K562 (cell line): ENCODE measurements around the gene SLC33A1. TPM values are rescaled to one million over a fixed set of nuclear protein-coding genes. Genes with fewer than 3 reads are reported as not detected.

Source experiments
- TAF7 ChIP-seq: fragments of 450-650 bp; IDR thresholded peaks from 2 replicates; pipeline ENCODE4 v1.6.1; 2016; ENCODE audit warnings: missing genetic modification characterization, missing compliant biosample characterization
- ZBTB9 ChIP-seq: fragments of 450-650 bp; formaldehyde crosslinking; IDR thresholded peaks from 2 replicates; pipeline ENCODE4 v1.4.0; 2020; ENCODE audit warnings: mild to moderate bottlenecking, moderate library complexity
- ZKSCAN1 ChIP-seq: fragments of 150-350 bp; IDR thresholded peaks from 2 replicates; pipeline ENCODE4 v1.6.1; 2016; ENCODE audit warnings: low read depth, low read length
- polyA plus RNA-seq, 8 experiments: library from polyadenylated mRNA; depleted of rRNA in 4 of 8; stranded (reverse) in 5 of 8; unstranded in 3 of 8; fragments of >200 nt; fragmentation: Nextera tagmentation in 2 of 8; fragmentation: Illumina TruSeq in 1 of 8; extraction: Ambion mirVana in 2 of 8; extraction: Trizol in 1 of 8; gene quantifications; 2 replicates each; pipeline versions ENCODE4 v1.2.1 to v1.2.3, GENCODE V29; 2011 to 2014; ENCODE audit warnings: inconsistent platforms in 1 of 8, missing spikeins in 1 of 8
- total RNA-seq, 7 experiments: library from RNA; depleted of rRNA in 6 of 7; stranded (reverse); fragments of >200 nt in 6 of 7; fragmentation: Illumina TruSeq in 2 of 7; extraction: Trizol in 2 of 7; gene quantifications; 2 replicates each; pipeline versions ENCODE4 v1.2.1 to v1.2.3, GENCODE V29; 2011 to 2021; ENCODE audit warnings: low replicate concordance in 1 of 7
- TF ChIP-seq, protein P1 (sequence below): sonication (generic); formaldehyde crosslinking; IDR thresholded peaks from 2 replicates; pipeline ENCODE4 v1.8.0; 2023; ENCODE audit warnings: mild to moderate bottlenecking, missing genetic modification reagents

The SLC33A1 gene
- total and polyA plus RNA-seq, 9 of the 15 experiments (the other 6 are each of a cell fraction or from before 2014, with no cell fraction given), result 6.2 to 26.8 (median 19.6) TPM

DNA sequence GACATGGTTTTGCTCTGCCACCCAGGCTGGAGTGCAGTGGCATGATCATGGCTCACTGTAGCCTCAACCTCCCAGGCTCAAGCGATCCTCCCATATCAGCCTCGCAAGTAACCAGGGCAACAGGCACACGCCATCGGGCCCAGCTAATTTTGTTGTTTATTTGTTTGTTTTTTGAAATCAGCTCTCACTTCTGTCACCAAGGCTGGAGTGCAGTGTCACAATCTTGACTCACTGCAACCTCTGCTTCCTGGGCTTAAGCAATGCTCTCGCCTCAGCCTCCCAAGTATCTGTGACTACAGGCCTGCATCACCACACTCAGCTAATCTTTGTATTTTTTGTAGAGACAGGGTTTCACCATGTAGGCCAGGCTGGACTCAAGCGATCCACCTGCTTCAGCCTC is 83.1 kb downstream of the SLC33A1 start (continued):
- no peak for TF ChIP-seq ZBTB9
- no peak for TF ChIP-seq ZKSCAN1
- no peak for TF ChIP-seq TAF7 (tag)
- TF ChIP-seq, protein P1, sequence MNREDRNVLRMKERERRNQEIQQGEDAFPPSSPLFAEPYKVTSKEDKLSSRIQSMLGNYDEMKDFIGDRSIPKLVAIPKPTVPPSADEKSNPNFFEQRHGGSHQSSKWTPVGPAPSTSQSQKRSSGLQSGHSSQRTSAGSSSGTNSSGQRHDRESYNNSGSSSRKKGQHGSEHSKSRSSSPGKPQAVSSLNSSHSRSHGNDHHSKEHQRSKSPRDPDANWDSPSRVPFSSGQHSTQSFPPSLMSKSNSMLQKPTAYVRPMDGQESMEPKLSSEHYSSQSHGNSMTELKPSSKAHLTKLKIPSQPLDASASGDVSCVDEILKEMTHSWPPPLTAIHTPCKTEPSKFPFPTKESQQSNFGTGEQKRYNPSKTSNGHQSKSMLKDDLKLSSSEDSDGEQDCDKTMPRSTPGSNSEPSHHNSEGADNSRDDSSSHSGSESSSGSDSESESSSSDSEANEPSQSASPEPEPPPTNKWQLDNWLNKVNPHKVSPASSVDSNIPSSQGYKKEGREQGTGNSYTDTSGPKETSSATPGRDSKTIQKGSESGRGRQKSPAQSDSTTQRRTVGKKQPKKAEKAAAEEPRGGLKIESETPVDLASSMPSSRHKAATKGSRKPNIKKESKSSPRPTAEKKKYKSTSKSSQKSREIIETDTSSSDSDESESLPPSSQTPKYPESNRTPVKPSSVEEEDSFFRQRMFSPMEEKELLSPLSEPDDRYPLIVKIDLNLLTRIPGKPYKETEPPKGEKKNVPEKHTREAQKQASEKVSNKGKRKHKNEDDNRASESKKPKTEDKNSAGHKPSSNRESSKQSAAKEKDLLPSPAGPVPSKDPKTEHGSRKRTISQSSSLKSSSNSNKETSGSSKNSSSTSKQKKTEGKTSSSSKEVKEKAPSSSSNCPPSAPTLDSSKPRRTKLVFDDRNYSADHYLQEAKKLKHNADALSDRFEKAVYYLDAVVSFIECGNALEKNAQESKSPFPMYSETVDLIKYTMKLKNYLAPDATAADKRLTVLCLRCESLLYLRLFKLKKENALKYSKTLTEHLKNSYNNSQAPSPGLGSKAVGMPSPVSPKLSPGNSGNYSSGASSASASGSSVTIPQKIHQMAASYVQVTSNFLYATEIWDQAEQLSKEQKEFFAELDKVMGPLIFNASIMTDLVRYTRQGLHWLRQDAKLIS (CRISPR knock-in tag), result no peak

Other genes with a start within 250 kb of the SLC33A1 start
- 0.18 and 0.49 TPM in 2 replicates for gene PLCH1, start 109.4 kb downstream of the SLC33A1 start, total RNA-seq (2014; rRNA removed)
- 0.44 and 0.61 TPM in 2 replicates for gene PLCH1, start 109.4 kb downstream of the SLC33A1 start, total RNA-seq (2014; rRNA removed; fragmentation: Illumina TruSeq; extraction: Trizol)
- 0.40 and 0.49 TPM in 2 replicates for gene PLCH1, start 109.4 kb downstream of the SLC33A1 start, total RNA-seq (2015; rRNA removed; fragmentation: Illumina TruSeq; extraction: Trizol)
- gene PLCH1, start 109.4 kb downstream of the SLC33A1 start, total RNA-seq (2021), result 0.42 and 0.53 TPM in 2 replicates
- 0.43 and 0.50 TPM in 2 replicates for gene PLCH1, start 109.4 kb downstream of the SLC33A1 start, polyA plus RNA-seq (2011; rRNA removed)
- 0.36 and 0.62 TPM in 2 replicates for gene PLCH1, start 109.4 kb downstream of the SLC33A1 start, polyA plus RNA-seq (2014; fragmentation: Illumina TruSeq; extraction: Trizol)
- gene PLCH1, start 109.4 kb downstream of the SLC33A1 start, polyA plus RNA-seq (2014; fragmentation: Nextera tagmentation; extraction: Ambion mirVana), result under 1 TPM; 0.17 to 0.21 TPM
- 0.28 and 0.37 TPM in 2 replicates for gene PLCH1, start 109.4 kb downstream of the SLC33A1 start, polyA plus RNA-seq (2014; rRNA removed)
- gene C3orf33, start 48.1 kb downstream of the SLC33A1 start, total RNA-seq (2014; rRNA removed), result 5.7 TPM in 2 replicates
- 10.2 and 12.0 TPM in 2 replicates for gene C3orf33, start 48.1 kb downstream of the SLC33A1 start, total RNA-seq (2014; rRNA removed; fragmentation: Illumina TruSeq; extraction: Trizol)
- gene C3orf33, start 48.1 kb downstream of the SLC33A1 start, total RNA-seq (2015; rRNA removed; fragmentation: Illumina TruSeq; extraction: Trizol), result 4.9 and 5.7 TPM in 2 replicates
- gene C3orf33, start 48.1 kb downstream of the SLC33A1 start, total RNA-seq (2021), result 5.0 and 5.3 TPM in 2 replicates
- 6.2 and 6.8 TPM in 2 replicates for gene C3orf33, start 48.1 kb downstream of the SLC33A1 start, polyA plus RNA-seq (2011; rRNA removed)
- gene C3orf33, start 48.1 kb downstream of the SLC33A1 start, polyA plus RNA-seq (2014; fragmentation: Illumina TruSeq; extraction: Trizol), result 6.6 TPM in 2 replicates
- gene C3orf33, start 48.1 kb downstream of the SLC33A1 start, polyA plus RNA-seq (2014; fragmentation: Nextera tagmentation; extraction: Ambion mirVana), result 1 to 10 TPM; 4.1 to 6.0 TPM
- gene C3orf33, start 48.1 kb downstream of the SLC33A1 start, polyA plus RNA-seq (2014; rRNA removed), result 6.3 and 7.0 TPM in 2 replicates
- 73.7 and 78.2 TPM in 2 replicates for gene GMPS, start 16.2 kb upstream of the SLC33A1 start, total RNA-seq (2014; rRNA removed)
- gene GMPS, start 16.2 kb upstream of the SLC33A1 start, total RNA-seq (2014; rRNA removed; fragmentation: Illumina TruSeq; extraction: Trizol), result 234 and 267 TPM in 2 replicates
- 162 and 170 TPM in 2 replicates for gene GMPS, start 16.2 kb upstream of the SLC33A1 start, total RNA-seq (2015; rRNA removed; fragmentation: Illumina TruSeq; extraction: Trizol)
- 226 and 234 TPM in 2 replicates for gene GMPS, start 16.2 kb upstream of the SLC33A1 start, total RNA-seq (2021)
- 105 and 156 TPM in 2 replicates for gene GMPS, start 16.2 kb upstream of the SLC33A1 start, polyA plus RNA-seq (2011; rRNA removed)
- gene GMPS, start 16.2 kb upstream of the SLC33A1 start, polyA plus RNA-seq (2014; fragmentation: Illumina TruSeq; extraction: Trizol), result 235 and 282 TPM in 2 replicates
- gene GMPS, start 16.2 kb upstream of the SLC33A1 start, polyA plus RNA-seq (2014; fragmentation: Nextera tagmentation; extraction: Ambion mirVana), result 10 to 100 TPM; 74.2 to 87.0 TPM
- 95.9 and 106 TPM in 2 replicates for gene GMPS, start 16.2 kb upstream of the SLC33A1 start, polyA plus RNA-seq (2014; rRNA removed)